Neural progenitor cell (in vitro differentiated cells): ENCODE data around the gene TSPYL1.

ENCODE experiments used
- CTCF ChIP-seq: fragments of 200-600 bp; sonication (generic); IDR thresholded peaks from 2 replicates; pipeline ENCODE4 v1.5.1; 2017; ENCODE audit warnings: antibody characterized with exemption, mild to moderate bottlenecking
- EZH2 ChIP-seq: fragments of 200-600 bp; sonication (generic); IDR thresholded peaks from 2 replicates; pipeline ENCODE4 v1.6.1; 2017; ENCODE audit warnings: antibody characterized with exemption, mild to moderate bottlenecking, moderate library complexity

- TF ChIP-seq CTCF = no peak
- TF ChIP-seq EZH2 = no peak
These were observed 49.4 kb upstream of the TSPYL1 start for GRCh38 chr6:116329156-116329555.
